ENCODE measurements around the gene MTX3. TPM values are rescaled to one million over a fixed set of nuclear protein-coding genes. Genes with fewer than 3 reads are reported as not detected.

MTX3 gene
- total RNA-seq, 1 experiment from 2014 or later: 34.6 TPM

- CTCF ChIA-PET: interaction anchor here (0.6 to 0.7 kb wide), 2 partner anchors 88 to 814 kb away, joined by 3 read pairs; partner anchors contain the start of gene THBS4
Measured at GRCh38 chr5:79947567-79947966, 43.5 kb downstream of the MTX3 start.

GRCh38 chr5:79938468-79938867 lies 52.6 kb downstream of the MTX3 start:
- Mint-ChIP-seq H3K27me3 (ENCODE audit: low read depth) (no peaks in the 10 kb centered on the region; the same call in 1 of the 2 replicates), H3K4me3 (no peak overlapping the region), H3K4me1 (peaks cover 8% of the 10 kb centered on the region), H3K9me3 (no peaks in the 10 kb centered on the region), H3K36me3 (no peaks in the 10 kb centered on the region), H3K27ac (no peak overlapping the region)
- TF ChIP-seq ESRRA (CRISPR knock-in tag; IDR thresholded peaks at IDR 0.05; ENCODE audit: borderline replicate concordance) (no peak), E2F1 (CRISPR knock-in tag; IDR thresholded peaks at IDR 0.05) (no peak), SP1 (CRISPR knock-in tag; conservative IDR thresholded peaks at IDR 0.05) (no peak), NFYB (CRISPR knock-in tag; conservative IDR thresholded peaks at IDR 0.05; ENCODE audit: low read depth) (no peak), TCF7 (CRISPR knock-in tag; IDR thresholded peaks at IDR 0.05; ENCODE audit: low read depth) (no peak), FOXK1 (CRISPR knock-in tag; IDR thresholded peaks at IDR 0.05) (no peak)
- CTCF ChIA-PET: no interaction called here
- DNase-seq (ENCODE audit: low spot score): no peak
- POLR2A ChIA-PET: no interaction called here
- ATAC-seq: peak; percentile 55

More at GRCh38 chr5:79947567-79947966, 43.5 kb downstream of the MTX3 start:
- ATAC-seq: no peak
- TF ChIP-seq ZNF263 (CRISPR knock-in tag; IDR thresholded peaks at IDR 0.05; ENCODE audit: low read depth) (no peak), TEAD1 (CRISPR knock-in tag; IDR thresholded peaks at IDR 0.05) (no peak), JUN (CRISPR knock-in tag; IDR thresholded peaks at IDR 0.05) (no peak), ATF6 (CRISPR knock-in tag; IDR thresholded peaks at IDR 0.05) (no peak), MAX (CRISPR knock-in tag; IDR thresholded peaks at IDR 0.05) (no peak), ATF1 (CRISPR knock-in tag; IDR thresholded peaks at IDR 0.05) (no peak), CBFB (CRISPR knock-in tag; IDR thresholded peaks at IDR 0.05; ENCODE audit: low read depth) (no peak), JAZF1 (CRISPR knock-in tag; IDR thresholded peaks at IDR 0.05) (no peak), GTF2I (CRISPR knock-in tag; conservative IDR thresholded peaks at IDR 0.05) (no peak)
- no peak for DNase-seq (ENCODE audit: low spot score)
- Mint-ChIP-seq H3K27ac (no peak overlapping the region), H3K9me3 (peaks cover 8% of the 10 kb centered on the region; the same call in 1 of the 2 replicates), H3K4me1 (no peaks in the 10 kb centered on the region), H3K4me3 (no peak overlapping the region), H3K27me3 (ENCODE audit: low read depth) (no peaks in the 10 kb centered on the region), H3K36me3 (no peaks in the 10 kb centered on the region)
- POLR2A ChIA-PET: no interaction called here

GRCh38 chr5:79936646-79937216 lies 54.3 kb downstream of the MTX3 start:
- H3K4me1 Mint-ChIP-seq: peaks cover 8% of the 10 kb centered on the region
- no peak overlapping the region for H3K4me3 Mint-ChIP-seq
- H3K36me3 Mint-ChIP-seq: no peaks in the 10 kb centered on the region
- H3K27me3 Mint-ChIP-seq (ENCODE audit: low read depth): no peaks in the 10 kb centered on the region; the same call in 1 of the 2 replicates
- ATAC-seq (no peak), DNase-seq (ENCODE audit: low spot score) (no peak)
- no peaks in the 10 kb centered on the region for H3K9me3 Mint-ChIP-seq
- ChIA-PET POLR2A (no interaction called here), CTCF (interaction anchor here (1.4 kb wide), 1 partner anchor 58 kb away, joined by 3 read pairs; no protein-coding TSS in a partner anchor)
- H3K27ac Mint-ChIP-seq: no peak overlapping the region
- TF ChIP-seq ATF2 (CRISPR knock-in tag; IDR thresholded peaks at IDR 0.05; ENCODE audit: borderline replicate concordance, low read depth): no peak
- no peak for TF ChIP-seq EMX1 (CRISPR knock-in tag; IDR thresholded peaks at IDR 0.05)
- no peak for TF ChIP-seq TEAD4 (CRISPR knock-in tag; IDR thresholded peaks at IDR 0.05)
- no peak for TF ChIP-seq ATF6 (CRISPR knock-in tag; IDR thresholded peaks at IDR 0.05)
- no peak for TF ChIP-seq SMAD4 (CRISPR knock-in tag; IDR thresholded peaks at IDR 0.05)
- TF ChIP-seq ZNF512 (CRISPR knock-in tag; IDR thresholded peaks at IDR 0.05; ENCODE audit: borderline replicate concordance): no peak
- TF ChIP-seq ZNF671 (CRISPR knock-in tag; IDR thresholded peaks at IDR 0.05): no peak
- TF ChIP-seq ZNF281 (CRISPR knock-in tag; IDR thresholded peaks at IDR 0.05): no peak
